H9 (cell line): ENCODE measurements around the gene RNF186. TPM values are rescaled to one million over a fixed set of nuclear protein-coding genes. Genes with fewer than 3 reads are reported as not detected.

ENCODE experiments used
- DNase-seq: peaks from one replicate; pipeline ENCODE4 v3.0.0-alpha.2; 2017
- H2AFZ ChIP-seq: one replicate; pipeline ENCODE4 v1.6.1; 2013; ENCODE audit warnings: mild to moderate bottlenecking, low read length, control low read depth, moderate library complexity
- H2AK5ac ChIP-seq: 2 replicates; pipeline ENCODE4 v1.6.1; 2013; ENCODE audit warnings: low read length, control low read depth, mixed read lengths; ENCODE audit not compliant: insufficient read length
- H2BK120ac ChIP-seq: one replicate; pipeline ENCODE4 v1.6.1; 2013; ENCODE audit warnings: low read depth, mild to moderate bottlenecking, low read length, control low read depth, inconsistent platforms; ENCODE audit not compliant: poor library complexity, severe bottlenecking
- H2BK12ac ChIP-seq: 2 replicates; pipeline ENCODE4 v1.6.1; 2013; ENCODE audit warnings: low read length, control low read depth, mixed read lengths, low read depth; ENCODE audit not compliant: insufficient read length
- H2BK15ac ChIP-seq: 2 replicates; pipeline ENCODE4 v1.6.1; 2013; ENCODE audit warnings: low read depth, low read length, control low read depth
- H2BK20ac ChIP-seq: one replicate; pipeline ENCODE4 v1.6.1; 2013; ENCODE audit warnings: low read depth, mild to moderate bottlenecking, low read length, control low read depth, inconsistent platforms; ENCODE audit not compliant: poor library complexity, severe bottlenecking
- H2BK5ac ChIP-seq: 2 replicates; pipeline ENCODE4 v1.6.1; 2013; ENCODE audit warnings: low read length, control low read depth, mixed read lengths; ENCODE audit not compliant: insufficient read length
- H3K14ac ChIP-seq: 2 replicates; pipeline ENCODE4 v1.6.1; 2013; ENCODE audit warnings: low read length, control low read depth; ENCODE audit not compliant: insufficient read depth
- H3K18ac ChIP-seq: 2 replicates; pipeline ENCODE4 v1.6.1; 2013; ENCODE audit warnings: low read depth, mild to moderate bottlenecking, mixed read lengths, low read length, control low read depth; ENCODE audit not compliant: insufficient read length
- H3K23ac ChIP-seq: 2 replicates; pipeline ENCODE4 v1.6.1; 2013; ENCODE audit warnings: low read length, control low read depth, mixed read lengths, low read depth; ENCODE audit not compliant: insufficient read length
- H3K23me2 ChIP-seq: 2 replicates; pipeline ENCODE4 v1.6.1; 2013; ENCODE audit warnings: low read depth, mild to moderate bottlenecking, mixed read lengths, low read length, control low read depth; ENCODE audit not compliant: insufficient read length, poor library complexity, severe bottlenecking
- H3K27ac ChIP-seq: 2 replicates; pipeline ENCODE4 v1.5.1; 2013; ENCODE audit warnings: low read length, control low read depth, mixed read lengths, low read depth; ENCODE audit not compliant: insufficient read length
- H3K27me3 ChIP-seq: 2 replicates; pipeline ENCODE4 v1.6.1; 2013; ENCODE audit warnings: low read length, control low read depth, inconsistent platforms; ENCODE audit not compliant: insufficient read depth
- H3K4ac ChIP-seq: 2 replicates; pipeline ENCODE4 v1.6.1; 2013; ENCODE audit warnings: low read depth, mild to moderate bottlenecking, control low read depth, inconsistent platforms, low read length, moderate library complexity
- H3K4me1 ChIP-seq: 2 replicates; pipeline ENCODE4 v1.6.1; 2013; ENCODE audit warnings: low read length, control low read depth, inconsistent platforms; ENCODE audit not compliant: insufficient read depth
- H3K4me2 ChIP-seq: 2 replicates; pipeline ENCODE4 v1.6.1; 2013; ENCODE audit warnings: low read length, control low read depth, mixed read lengths; ENCODE audit not compliant: insufficient read length, insufficient read depth
- H3K56ac ChIP-seq: 2 replicates; pipeline ENCODE4 v1.6.1; 2013; ENCODE audit warnings: low read depth, mild to moderate bottlenecking, mixed read lengths, low read length, control low read depth; ENCODE audit not compliant: insufficient read length
- H3K79me1 ChIP-seq: 2 replicates; pipeline ENCODE4 v1.6.1; 2013; ENCODE audit warnings: low read depth, mild to moderate bottlenecking, moderate library complexity, low read length, control low read depth, inconsistent platforms; ENCODE audit not compliant: insufficient read depth, poor library complexity, severe bottlenecking
- H3K79me2 ChIP-seq: 2 replicates; pipeline ENCODE4 v1.6.1; 2013; ENCODE audit warnings: low read length, control low read depth, inconsistent platforms; ENCODE audit not compliant: insufficient read depth
- H3K9ac ChIP-seq: 2 replicates; pipeline ENCODE4 v1.6.1; 2013; ENCODE audit warnings: low read length, control low read depth, mixed read lengths; ENCODE audit not compliant: insufficient read length; ENCODE audit errors: extremely low read depth
- H3K9me3 ChIP-seq: one replicate; pipeline ENCODE4 v1.6.1; 2013; ENCODE audit warnings: low read depth, low read length, inconsistent platforms; ENCODE audit not compliant: control insufficient read depth
- H3T11ph ChIP-seq: one replicate; pipeline ENCODE4 v1.6.1; 2013; ENCODE audit warnings: mild to moderate bottlenecking, low read length, control low read depth, inconsistent platforms
- H4K20me1 ChIP-seq: one replicate; pipeline ENCODE4 v1.6.1; 2013; ENCODE audit not compliant: control insufficient read depth, insufficient read length, insufficient read depth
- H4K5ac ChIP-seq: 2 replicates; pipeline ENCODE4 v1.6.1; 2013; ENCODE audit warnings: low read depth, mild to moderate bottlenecking, mixed read lengths, low read length, control low read depth; ENCODE audit not compliant: insufficient read length
- H4K8ac ChIP-seq: replicated peaks from 2 replicates; pipeline ENCODE4 v1.6.1; 2013; ENCODE audit warnings: low read length, control low read depth, mixed read lengths, low read depth; ENCODE audit not compliant: insufficient read length
- H4K91ac ChIP-seq: 2 replicates; pipeline ENCODE4 v1.6.1; 2013; ENCODE audit warnings: low read depth, mild to moderate bottlenecking, moderate library complexity, mixed read lengths, low read length, control low read depth; ENCODE audit not compliant: insufficient read length
- H3K27ac Mint-ChIP-seq, 3 experiments: 2 replicates in 2 of 3; 3 replicates in 1 of 3; pipeline ENCODE4 v1.8.0; 2020 to 2021; ENCODE audit warnings: mixed read lengths in 3 of 3, mild to moderate bottlenecking in 1 of 3, moderate library complexity in 1 of 3
- H3K27me3 Mint-ChIP-seq: 2 replicates; pipeline ENCODE4 v1.8.0; 2021; ENCODE audit warnings: low read depth, mild to moderate bottlenecking, moderate library complexity, mixed read lengths
- H3K36me3 Mint-ChIP-seq, 3 experiments: 2 replicates in 2 of 3; 3 replicates in 1 of 3; pipeline ENCODE4 v1.8.0; 2020 to 2021; ENCODE audit warnings: low read depth in 3 of 3, mixed read lengths in 3 of 3; ENCODE audit not compliant: insufficient read depth in 1 of 3
- H3K4me1 Mint-ChIP-seq, 2 experiments: 2 replicates each; pipeline ENCODE4 v1.8.0; 2020; ENCODE audit warnings: mixed read lengths in 2 of 2
- H3K4me3 Mint-ChIP-seq, 2 experiments: 2 replicates in 1 of 2; 3 replicates in 1 of 2; pipeline ENCODE4 v1.8.0; 2020 to 2021; ENCODE audit warnings: mild to moderate bottlenecking in 2 of 2, mixed read lengths in 2 of 2, moderate library complexity in 1 of 2
- H3K9me3 Mint-ChIP-seq, 2 experiments: 2 replicates in 1 of 2; 3 replicates in 1 of 2; pipeline ENCODE4 v1.8.0; 2020; ENCODE audit warnings: mild to moderate bottlenecking in 2 of 2, mixed read lengths in 2 of 2, moderate library complexity in 1 of 2
- CTCF ChIP-seq: fragments of 200-600 bp; sonication (generic); conservative IDR thresholded peaks from 3 replicates; pipeline ENCODE4 v1.8.0; 2021; ENCODE audit warnings: antibody characterized with exemption, mild to moderate bottlenecking
- WGBS: extraction: QIAGEN DNeasy Blood & Tissue Kit; methylation state at CpG from one replicate; pipeline ENCODE4 v1.1.7; 2013; ENCODE audit warnings: missing lambda C conversion rate, low lambda C conversion rate, mixed read lengths; ENCODE audit not compliant: insufficient read length; ENCODE audit errors: extremely low coverage; 5-methylcytosine and 5-hydroxymethylcytosine counted together
- total RNA-seq: library from RNA; stranded (reverse); gene quantifications from 2 replicates; pipeline ENCODE4 v1.2.1, GENCODE V29; 2021

RNF186 gene
- total RNA-seq, 1 experiment from 2014 or later, result not detected

- Mint-ChIP-seq H3K9me3 (no peaks in the 10 kb centered on the region), H3K4me1 (no peaks in the 10 kb centered on the region), H3K27me3 (peaks cover 5% of the 10 kb centered on the region), H3K36me3 (no peaks in the 10 kb centered on the region), H3K4me3 (no peak overlapping the region), H3K27ac (no peak overlapping the region; a peak in 1 of 7 replicates)
- no peak overlapping the region for H4K91ac ChIP-seq
- H2BK15ac ChIP-seq, result no peak overlapping the region
- no peak overlapping the region for H3K27ac ChIP-seq
- no peaks in the 10 kb centered on the region for H4K20me1 ChIP-seq
- no peak overlapping the region for H2AFZ ChIP-seq
- H2BK20ac ChIP-seq, result no peak overlapping the region
- H3K23ac ChIP-seq, result no peak overlapping the region
- no peak overlapping the region for H3K18ac ChIP-seq
- H3K27me3 ChIP-seq, result no peaks in the 10 kb centered on the region
- H3K56ac ChIP-seq, result no peak overlapping the region
- H3K4me1 ChIP-seq, result no peaks in the 10 kb centered on the region
- TF ChIP-seq CTCF, result no peak
- no peaks in the 10 kb centered on the region for H3K23me2 ChIP-seq
- H2BK120ac ChIP-seq, result no peak overlapping the region
- H3K9ac ChIP-seq, result no peak overlapping the region
- no peak overlapping the region for H2AK5ac ChIP-seq
- no peak overlapping the region for H3K14ac ChIP-seq
- H3K9me3 ChIP-seq, result no peaks in the 10 kb centered on the region
- no peak overlapping the region for H2BK12ac ChIP-seq
- no peak overlapping the region for H3K4ac ChIP-seq
- DNase-seq, result no peak
- H4K5ac ChIP-seq, result no peak overlapping the region
- no peak overlapping the region for H2BK5ac ChIP-seq
- no peak overlapping the region for H3K4me2 ChIP-seq
- no peak overlapping the region for H3T11ph ChIP-seq
- no peak overlapping the region for H4K8ac ChIP-seq
- no CpG with 5 or more reads among the region's 2 CpGs for WGBS
- no peaks in the 10 kb centered on the region for H3K79me1 ChIP-seq
- H3K79me2 ChIP-seq, result no peaks in the 10 kb centered on the region
Measured at GRCh38 chr1:19837866-19838265, 22.8 kb upstream of the RNF186 start.
